MM.1S (cell line): ENCODE results near the gene AP5S1.

ENCODE experiments used
- CTCF ChIP-seq: fragments of 300-600 bp; sonication (generic); IDR thresholded peaks from 2 replicates; pipeline ENCODE4 v1.5.1; 2016; ENCODE audit warnings: antibody characterized with exemption, low read length, mixed read lengths
- EZH2 ChIP-seq: fragments of 300-600 bp; sonication (generic); optimal IDR thresholded peaks from 2 replicates; pipeline ENCODE3; 2017; ENCODE audit warnings: low read depth, mild to moderate bottlenecking, antibody characterized with exemption, low read length, mixed read lengths
- EZH2phosphoT487 ChIP-seq: fragments of 300-600 bp; sonication (generic); IDR thresholded peaks from 2 replicates; pipeline ENCODE4 v1.6.1; 2018; ENCODE audit warnings: antibody characterized with exemption, low read length

DNA sequence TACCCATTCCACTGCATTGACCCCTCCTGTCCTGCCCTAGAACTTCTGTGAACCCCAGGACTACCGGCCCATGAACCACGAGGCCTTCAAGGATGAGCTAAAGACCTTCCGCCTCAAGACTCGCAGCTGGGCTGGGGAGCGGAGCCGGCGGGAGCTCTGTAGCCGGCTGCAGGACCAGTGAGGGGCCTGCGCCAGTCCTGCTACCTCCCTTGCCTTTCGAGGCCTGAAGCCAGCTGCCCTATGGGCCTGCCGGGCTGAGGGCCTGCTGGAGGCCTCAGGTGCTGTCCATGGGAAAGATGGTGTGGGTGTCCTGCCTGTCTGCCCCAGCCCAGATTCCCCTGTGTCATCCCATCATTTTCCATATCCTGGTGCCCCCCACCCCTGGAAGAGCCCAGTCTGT is 15.6 kb upstream of the AP5S1 start:
- no peak for TF ChIP-seq CTCF
- TF ChIP-seq EZH2phosphoT487 = no peak
- no peak for TF ChIP-seq EZH2
